DMS53 treated with DMSO at 0.1 percent for 48 hours (cell line): Measurements from ENCODE around the gene TNFSF8.
A peak's percentile ranks its signal among the peaks of the same experiment; 100 is the strongest.

Experiments
- DNase-seq: peaks from one replicate; lab custom pipeline; 2025; ENCODE audit not compliant: unreplicated experiment; lab: John Stamatoyannopoulos, UW

TNFSF8 gene

GRCh38 chr9:114878879-114879564 is 51.4 kb downstream of the TNFSF8 start:
- no peak for DNase-seq

- peak; percentile 53 for DNase-seq
Observed at GRCh38 chr9:114869845-114870244, 60.5 kb downstream of the TNFSF8 start.

- DNase-seq, result no peak
Observed at GRCh38 chr9:114869378-114869777, 61.0 kb downstream of the TNFSF8 start.

GRCh38 chr9:114867327-114867726 is 63.1 kb downstream of the TNFSF8 start:
- DNase-seq, result no peak

GRCh38 chr9:114864471-114864870 is 65.9 kb downstream of the TNFSF8 start:
- no peak for DNase-seq

- peak; percentile 60 for DNase-seq
Observed at GRCh38 chr9:114861922-114862605, 68.3 kb downstream of the TNFSF8 start.

- DNase-seq, result no peak
Observed at GRCh38 chr9:114861273-114861672, 69.1 kb downstream of the TNFSF8 start.

- no peak for DNase-seq
Observed at GRCh38 chr9:114860187-114860586, 70.2 kb downstream of the TNFSF8 start.

DNA sequence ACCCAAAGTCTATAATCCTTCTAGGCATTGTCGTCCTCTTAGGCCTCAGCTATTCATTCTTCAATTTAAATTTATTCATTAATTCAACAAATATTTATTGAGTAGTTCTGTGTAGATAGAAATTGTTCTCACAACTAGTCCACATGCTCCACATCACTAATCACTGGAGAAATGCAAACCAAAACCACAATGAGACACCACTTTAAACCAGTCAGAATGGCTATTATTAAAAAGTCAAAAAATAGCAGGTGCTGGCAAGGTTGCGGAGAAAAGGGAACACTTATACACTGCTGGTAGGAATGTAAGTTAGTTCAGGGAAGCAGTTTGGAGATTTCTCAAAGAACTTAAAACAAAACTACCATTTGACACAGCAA is 73.5 kb downstream of the TNFSF8 start:
- no peak for DNase-seq

DNA sequence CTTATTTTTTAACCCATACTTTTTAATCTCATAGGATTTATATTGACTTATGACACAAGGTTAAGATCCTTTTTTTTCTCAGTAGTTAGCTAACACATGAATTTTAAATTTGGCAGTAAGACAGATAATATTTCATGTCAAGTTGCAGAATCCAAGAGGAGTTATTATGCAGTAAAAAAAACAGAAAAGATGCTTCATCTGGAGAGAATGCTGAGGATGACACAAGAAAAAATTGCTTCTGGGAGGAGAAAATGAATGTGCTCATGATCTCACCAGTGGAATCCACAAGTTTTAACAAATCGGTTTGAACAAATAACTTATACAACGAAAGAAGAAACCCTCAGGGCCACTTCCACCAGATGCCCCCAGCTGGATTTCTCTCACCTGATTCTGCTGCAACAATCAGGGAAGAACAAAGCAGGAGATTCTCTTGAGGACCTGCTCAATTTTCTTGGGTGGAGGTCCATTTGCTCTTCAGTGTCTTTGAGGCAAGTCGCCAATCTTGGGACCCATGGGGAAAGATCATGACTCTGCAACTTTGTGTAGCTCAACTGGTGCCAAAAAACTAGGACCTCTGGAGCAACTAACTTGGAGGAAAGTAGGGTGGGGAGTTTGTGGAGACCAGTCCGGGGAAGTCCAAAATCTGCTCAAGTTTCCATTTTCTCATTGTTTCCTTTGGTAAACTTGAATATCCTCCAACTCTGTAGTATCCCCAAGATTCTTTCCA is 74.0 kb downstream of the TNFSF8 start:
- DNase-seq, result no peak

GRCh38 chr9:114855488-114855887 is 74.9 kb downstream of the TNFSF8 start:
- DNase-seq, result no peak

DNA sequence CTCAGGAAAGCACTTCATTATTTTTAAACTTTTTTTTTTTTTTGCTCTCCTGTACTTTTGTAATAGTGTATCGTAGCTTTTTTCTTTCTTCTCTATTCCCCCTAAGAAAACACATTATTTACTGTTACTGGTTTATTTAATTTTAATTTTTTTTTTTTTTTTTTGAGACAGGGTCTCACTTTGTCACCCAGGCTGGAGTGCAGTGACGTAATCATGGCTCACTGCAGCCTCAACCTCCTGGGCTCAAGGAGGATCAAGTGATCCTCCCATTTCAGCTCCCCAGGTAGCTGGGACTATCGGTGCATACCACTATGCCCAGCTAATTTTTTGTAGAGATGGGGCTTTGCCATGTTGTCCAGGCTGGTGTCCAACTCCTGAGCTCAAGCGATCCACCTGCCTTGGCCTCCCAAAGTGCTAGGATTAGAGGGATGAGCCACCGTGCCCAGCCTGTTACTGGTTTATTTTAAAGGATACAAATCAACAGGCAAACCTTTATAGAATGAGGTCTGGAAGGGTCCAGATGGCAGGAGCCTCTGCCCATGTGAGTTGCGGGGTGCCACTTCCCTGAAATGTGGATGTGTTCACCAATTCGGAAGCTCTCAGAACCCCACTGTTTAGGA is 75.5 kb downstream of the TNFSF8 start:
- DNase-seq, result no peak

DNA sequence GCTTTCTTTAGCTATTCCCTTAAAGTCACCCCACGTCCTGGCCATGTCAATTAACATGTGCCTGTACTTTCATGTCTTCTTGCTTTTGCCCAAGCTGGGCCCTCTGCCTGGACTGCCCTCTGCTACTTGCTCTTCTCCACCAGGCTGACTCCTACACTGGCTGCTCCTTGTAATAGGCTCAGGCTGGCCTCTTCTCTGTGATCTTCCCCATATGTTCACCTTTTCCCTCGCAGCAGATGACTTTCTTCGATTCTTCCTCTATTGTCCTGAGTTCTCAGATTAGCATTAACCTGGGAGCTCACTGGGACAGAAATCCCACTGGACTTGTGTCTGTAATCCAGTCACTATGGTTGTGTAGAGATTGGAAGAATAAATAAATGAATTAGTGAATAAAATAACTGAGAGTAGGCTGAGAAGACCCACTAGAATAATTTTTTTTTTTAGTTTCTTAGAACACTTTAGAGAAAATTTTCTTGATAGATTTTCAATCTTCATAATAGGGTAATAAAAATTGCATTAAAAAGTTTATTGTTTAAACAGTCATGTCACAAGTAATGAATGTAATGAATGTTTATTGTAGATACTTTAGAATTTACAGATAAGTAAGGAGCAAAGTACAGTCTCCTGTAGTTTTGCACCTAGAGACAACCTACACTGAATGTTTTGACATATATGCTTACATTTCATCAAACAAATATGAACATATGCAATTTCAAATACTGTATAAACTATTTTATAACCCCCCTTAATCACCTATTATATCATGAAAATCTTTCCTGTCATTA is 77.1 kb downstream of the TNFSF8 start:
- DNase-seq, result no peak

GRCh38 chr9:114852050-114852594 is 78.3 kb downstream of the TNFSF8 start:
- DNase-seq, result no peak

DNA sequence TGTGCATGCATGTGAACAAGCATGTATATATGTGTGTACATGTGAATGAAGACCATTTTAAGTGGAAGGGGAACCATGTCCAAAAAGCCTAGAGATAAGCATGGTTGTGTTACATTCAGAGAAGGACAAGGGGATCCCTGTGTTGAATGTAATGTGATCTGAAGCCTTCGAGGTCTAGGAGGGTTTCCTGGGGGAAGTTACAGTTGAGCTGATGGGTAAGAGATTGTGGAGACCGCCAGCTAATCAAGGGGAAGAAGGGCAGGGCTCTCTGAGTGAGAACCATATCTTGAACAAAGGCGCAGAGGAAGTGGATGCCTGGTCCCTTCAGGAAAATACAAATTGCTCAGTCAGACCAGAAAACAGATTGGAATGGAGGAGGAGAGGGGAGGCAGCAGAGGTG is 79.1 kb downstream of the TNFSF8 start:
- DNase-seq, result no peak
